ENCODE measurements around the gene CTTNBP2. TPM values are rescaled to one million over a fixed set of nuclear protein-coding genes. Genes with fewer than 3 reads are reported as not detected.

CTTNBP2 gene
- total RNA-seq, 1 experiment from 2014 or later: 17.6 TPM

- Mint-ChIP-seq H3K4me1 (no peaks in the 10 kb centered on the region), H3K27ac (no peak overlapping the region), H3K27me3 (ENCODE audit: low read depth) (no peaks in the 10 kb centered on the region), H3K4me3 (no peak overlapping the region), H3K9me3 (no peaks in the 10 kb centered on the region), H3K36me3 (ENCODE audit: insufficient read depth in 1 of 3, low read depth in 3 of 3) (peaks cover 4 to 31% (median 15%) of the 10 kb centered on the region in 3 experiments; a peak in 6 of 7 replicates)
- no peaks in the 10 kb centered on the region for H3K79me2 ChIP-seq (ENCODE audit: insufficient read depth, low read length)
- H3K79me1 ChIP-seq (ENCODE audit: insufficient read depth, low read depth, low read length, poor library complexity, severe bottlenecking): no peaks in the 10 kb centered on the region
- H3K23ac ChIP-seq (ENCODE audit: insufficient read length, low read depth, low read length): no peak overlapping the region
- no peak overlapping the region for H4K5ac ChIP-seq (ENCODE audit: insufficient read length, low read depth, low read length)
- H2BK20ac ChIP-seq (ENCODE audit: low read depth, low read length, poor library complexity, severe bottlenecking): no peak overlapping the region
- H2AFZ ChIP-seq (ENCODE audit: low read length): no peak overlapping the region
- no CpG with 5 or more reads among the region's 1 CpG for whole genome bisulfite sequencing (ENCODE audit: extremely low coverage, insufficient read length, low lambda C conversion rate)
- no peak overlapping the region for H3K27ac ChIP-seq (ENCODE audit: insufficient read length, low read depth, low read length)
- H2AK5ac ChIP-seq (ENCODE audit: insufficient read length, low read length): no peak overlapping the region
- no peak overlapping the region for H2BK12ac ChIP-seq (ENCODE audit: insufficient read length, low read depth, low read length)
- DNase-seq: no peak
- TF ChIP-seq, protein P1, sequence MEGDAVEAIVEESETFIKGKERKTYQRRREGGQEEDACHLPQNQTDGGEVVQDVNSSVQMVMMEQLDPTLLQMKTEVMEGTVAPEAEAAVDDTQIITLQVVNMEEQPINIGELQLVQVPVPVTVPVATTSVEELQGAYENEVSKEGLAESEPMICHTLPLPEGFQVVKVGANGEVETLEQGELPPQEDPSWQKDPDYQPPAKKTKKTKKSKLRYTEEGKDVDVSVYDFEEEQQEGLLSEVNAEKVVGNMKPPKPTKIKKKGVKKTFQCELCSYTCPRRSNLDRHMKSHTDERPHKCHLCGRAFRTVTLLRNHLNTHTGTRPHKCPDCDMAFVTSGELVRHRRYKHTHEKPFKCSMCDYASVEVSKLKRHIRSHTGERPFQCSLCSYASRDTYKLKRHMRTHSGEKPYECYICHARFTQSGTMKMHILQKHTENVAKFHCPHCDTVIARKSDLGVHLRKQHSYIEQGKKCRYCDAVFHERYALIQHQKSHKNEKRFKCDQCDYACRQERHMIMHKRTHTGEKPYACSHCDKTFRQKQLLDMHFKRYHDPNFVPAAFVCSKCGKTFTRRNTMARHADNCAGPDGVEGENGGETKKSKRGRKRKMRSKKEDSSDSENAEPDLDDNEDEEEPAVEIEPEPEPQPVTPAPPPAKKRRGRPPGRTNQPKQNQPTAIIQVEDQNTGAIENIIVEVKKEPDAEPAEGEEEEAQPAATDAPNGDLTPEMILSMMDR (conservative IDR thresholded peaks at IDR 0.05): no peak
- no peak overlapping the region for H4K91ac ChIP-seq (ENCODE audit: insufficient read length, low read depth, low read length)
- H3K56ac ChIP-seq (ENCODE audit: insufficient read length, low read depth, low read length): no peak overlapping the region
- H3T11ph ChIP-seq (ENCODE audit: low read length): no peak overlapping the region
- H2BK120ac ChIP-seq (ENCODE audit: low read depth, low read length, poor library complexity, severe bottlenecking): no peak overlapping the region
- no peak overlapping the region for H3K4ac ChIP-seq (ENCODE audit: low read depth, low read length)
- no peak overlapping the region for H4K8ac ChIP-seq (replicated peaks; ENCODE audit: insufficient read length, low read depth, low read length)
- no peak overlapping the region for H3K14ac ChIP-seq (ENCODE audit: insufficient read depth, low read length)
- no peak overlapping the region for H3K9ac ChIP-seq (ENCODE audit: extremely low read depth, insufficient read length, low read length)
- no peaks in the 10 kb centered on the region for H4K20me1 ChIP-seq (ENCODE audit: control insufficient read depth, insufficient read depth, insufficient read length)
- H2BK15ac ChIP-seq (ENCODE audit: low read depth, low read length): no peak overlapping the region
- H3K23me2 ChIP-seq (ENCODE audit: insufficient read length, low read depth, low read length, poor library complexity, severe bottlenecking): no peaks in the 10 kb centered on the region
- no peak overlapping the region for H3K18ac ChIP-seq (ENCODE audit: insufficient read length, low read depth, low read length)
- H3K27me3 ChIP-seq (ENCODE audit: insufficient read depth, low read length): no peaks in the 10 kb centered on the region
- no peaks in the 10 kb centered on the region for H3K9me3 ChIP-seq (ENCODE audit: control insufficient read depth, low read depth, low read length)
- no peaks in the 10 kb centered on the region for H3K4me1 ChIP-seq (ENCODE audit: insufficient read depth, low read length)
- H3K4me2 ChIP-seq (ENCODE audit: insufficient read depth, insufficient read length, low read length): no peak overlapping the region
- no peak overlapping the region for H2BK5ac ChIP-seq (ENCODE audit: insufficient read length, low read length)
Measured at GRCh38 chr7:117774943-117775342, 98.3 kb downstream of the CTTNBP2 start.
